ENCODE results near the gene DCUN1D4. TPM values are rescaled to one million over a fixed set of nuclear protein-coding genes. Genes with fewer than 3 reads are reported as not detected.

DCUN1D4 gene
- total RNA-seq, 2 donors from 2014 or later = 42.0 to 51.5 TPM

DNA sequence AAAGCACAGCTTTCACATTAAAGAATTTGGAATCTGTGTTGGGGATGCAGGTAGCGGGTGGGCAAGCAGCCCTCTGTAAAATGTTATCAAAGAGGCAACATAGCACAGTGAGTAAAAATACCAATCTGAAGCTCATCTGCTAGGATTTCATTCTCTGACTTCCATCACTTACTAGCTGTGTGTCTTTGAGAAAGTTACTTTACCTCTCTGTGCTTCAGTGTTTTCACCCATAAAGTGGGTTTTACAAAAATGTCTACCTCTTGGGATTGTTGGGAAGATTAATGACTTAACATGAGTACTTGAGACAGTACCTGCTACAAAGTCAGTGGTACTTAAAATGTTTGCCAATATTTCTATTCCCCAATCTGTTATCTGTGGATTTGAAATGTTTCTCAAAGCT lies 7.9 kb upstream of the DCUN1D4 start:
- no peak for DNase-seq
- Mint-ChIP-seq H3K4me3 (no peak overlapping the region), H3K27ac (no peak overlapping the region), H3K36me3 (ENCODE audit: low read depth) (no peaks in the 10 kb centered on the region), H3K4me1 (peaks cover 1% of the 10 kb centered on the region), H3K27me3 (ENCODE audit: insufficient read depth) (peaks cover 25% of the 10 kb centered on the region), H3K9me3 (no peaks in the 10 kb centered on the region)
- Histone ChIP-seq H3K4me1 (ENCODE audit: control insufficient read depth, insufficient read depth, low read length) (no peaks in the 10 kb centered on the region), H3K9me3 (ENCODE audit: control insufficient read depth, low read length) (no peaks in the 10 kb centered on the region), H3K27ac (ENCODE audit: low read depth, low read length) (no peak overlapping the region), H3K9ac (ENCODE audit: extremely low read depth, low read length, poor library complexity, severe bottlenecking) (no peak overlapping the region), H3K27me3 (ENCODE audit: control insufficient read depth, insufficient read depth, low read length, poor library complexity, severe bottlenecking) (peaks cover 14% of the 10 kb centered on the region), H3K4me3 (ENCODE audit: low read length) (no peak overlapping the region), H3K36me3 (ENCODE audit: control insufficient read depth, insufficient read depth, low read length) (no peaks in the 10 kb centered on the region)
- 92 to 100% methylated on average over 1 of the region's 1 CpG for WGBS, 2 experiments (ENCODE audit: insufficient coverage in 1 of 2, insufficient read length in 1 of 2)
- TF ChIP-seq CTCF (conservative IDR thresholded peaks at IDR 0.05) = no peak

DNA sequence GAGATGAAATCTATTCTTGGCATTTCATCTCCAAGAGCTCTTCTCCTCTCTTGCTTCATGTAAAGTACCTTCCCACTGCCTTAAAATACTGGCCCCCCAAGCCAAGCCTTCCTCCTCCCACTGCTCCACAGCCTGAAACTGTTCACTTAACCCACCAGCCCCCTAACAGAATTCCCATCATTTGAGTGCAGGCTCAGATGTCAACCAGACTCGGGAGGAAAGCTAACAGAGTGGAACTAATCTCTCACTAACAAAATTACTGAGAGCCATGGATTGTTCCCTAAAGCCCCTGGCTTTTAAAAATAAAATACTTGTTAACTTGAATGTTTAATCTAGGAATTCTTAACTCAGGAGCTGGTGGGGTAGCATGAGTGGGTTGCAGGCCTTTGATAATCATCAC lies 7.1 kb upstream of the DCUN1D4 start:
- H3K27ac Mint-ChIP-seq = no peak overlapping the region

GRCh38 chr4:51836549-51836948 lies 6.4 kb upstream of the DCUN1D4 start:
- H3K27me3 ChIP-seq (ENCODE audit: control insufficient read depth, insufficient read depth, low read length, poor library complexity, severe bottlenecking) = peaks cover 25% of the 10 kb centered on the region
- no peaks in the 10 kb centered on the region for H3K4me1 ChIP-seq (ENCODE audit: control insufficient read depth, insufficient read depth, low read length)
- Mint-ChIP-seq H3K4me3 (no peak overlapping the region), H3K9me3 (no peaks in the 10 kb centered on the region), H3K27me3 (ENCODE audit: insufficient read depth) (peaks cover 39% of the 10 kb centered on the region), H3K4me1 (no peaks in the 10 kb centered on the region), H3K27ac (no peak overlapping the region), H3K36me3 (ENCODE audit: low read depth) (no peaks in the 10 kb centered on the region)
- 95% methylated on average over 4 of the region's 4 CpGs; no CpG with 5 or more reads in 1 of the 2 experiments for whole genome bisulfite sequencing, 2 experiments (ENCODE audit: insufficient coverage in 1 of 2, insufficient read length in 1 of 2)
- H3K9ac ChIP-seq (ENCODE audit: extremely low read depth, low read length, poor library complexity, severe bottlenecking) = no peak overlapping the region
- H3K4me3 ChIP-seq (ENCODE audit: low read length) = no peak overlapping the region
- H3K27ac ChIP-seq (ENCODE audit: low read depth, low read length) = no peak overlapping the region
- TF ChIP-seq CTCF (conservative IDR thresholded peaks at IDR 0.05) = no peak
- H3K9me3 ChIP-seq (ENCODE audit: control insufficient read depth, low read length) = no peaks in the 10 kb centered on the region
- H3K36me3 ChIP-seq (ENCODE audit: control insufficient read depth, insufficient read depth, low read length) = no peaks in the 10 kb centered on the region
- DNase-seq = no peak

More for the DNA sequence above, 7.1 kb upstream of the DCUN1D4 start:
- no peaks in the 10 kb centered on the region for H3K36me3 ChIP-seq (ENCODE audit: control insufficient read depth, insufficient read depth, low read length)
- H3K27me3 Mint-ChIP-seq (ENCODE audit: insufficient read depth) = peaks cover 33% of the 10 kb centered on the region
- H3K27ac ChIP-seq (ENCODE audit: low read depth, low read length) = no peak overlapping the region
- H3K4me1 Mint-ChIP-seq = peaks cover 1% of the 10 kb centered on the region
- H3K4me1 ChIP-seq (ENCODE audit: control insufficient read depth, insufficient read depth, low read length) = no peaks in the 10 kb centered on the region
- no peak for DNase-seq
- no peak overlapping the region for H3K4me3 Mint-ChIP-seq
- no peaks in the 10 kb centered on the region for H3K36me3 Mint-ChIP-seq (ENCODE audit: low read depth)
- peaks cover 18% of the 10 kb centered on the region for H3K27me3 ChIP-seq (ENCODE audit: control insufficient read depth, insufficient read depth, low read length, poor library complexity, severe bottlenecking)
- no peak overlapping the region for H3K4me3 ChIP-seq (ENCODE audit: low read length)
- no peaks in the 10 kb centered on the region for H3K9me3 ChIP-seq (ENCODE audit: control insufficient read depth, low read length)
- H3K9ac ChIP-seq (ENCODE audit: extremely low read depth, low read length, poor library complexity, severe bottlenecking) = no peak overlapping the region
- WGBS, 2 experiments (ENCODE audit: insufficient coverage in 1 of 2, insufficient read length in 1 of 2) = 58% methylated on average over 1 of the region's 1 CpG; no CpG with 5 or more reads in 1 of the 2 experiments
- no peak for TF ChIP-seq CTCF (conservative IDR thresholded peaks at IDR 0.05)
- H3K9me3 Mint-ChIP-seq = no peaks in the 10 kb centered on the region
